ENCODE data around the gene GATC. TPM values are rescaled to one million over a fixed set of nuclear protein-coding genes. Genes with fewer than 3 reads are reported as not detected.

GATC gene
- total and polyA plus RNA-seq, 2 donors (not counting 3 experiments of a cell fraction or from before 2014, with no cell fraction given), result 13.0 to 28.8 TPM

- Histone ChIP-seq H3K79me2 (ENCODE audit: control insufficient read depth, insufficient read depth, low read length) (no peaks in the 10 kb centered on the region), H3K9me3 (replicated peaks; ENCODE audit: control insufficient read depth, insufficient read depth, low read length) (no peaks in the 10 kb centered on the region), H3K36me3 (ENCODE audit: control insufficient read depth in 2 of 2, extremely low read depth in 1 of 2, insufficient read depth in 2 of 2, low read length in 2 of 2) (no peaks in the 10 kb centered on the region), H3K9ac (replicated peaks; ENCODE audit: extremely low read depth, insufficient read depth, low read length) (no peak overlapping the region), H3K27me3 (ENCODE audit: control insufficient read depth in 2 of 2, insufficient read depth in 2 of 2, low read length in 2 of 2) (no peaks in the 10 kb centered on the region), H3K4me2 (ENCODE audit: insufficient read depth, low read length) (no peak overlapping the region), H3K4me1 (ENCODE audit: control insufficient read depth, extremely low read depth, insufficient read depth, low read length) (no peaks in the 10 kb centered on the region), H3K27ac (ENCODE audit: insufficient read depth, low read depth, low read length) (no peak overlapping the region), H2AFZ (ENCODE audit: low read depth, low read length) (no peak overlapping the region), H3K4me3 (replicated peaks in 1 of 3; ENCODE audit: insufficient read depth in 1 of 3, low read depth in 1 of 3, low read length in 3 of 3) (no peak overlapping the region), H4K20me1 (replicated peaks; ENCODE audit: control insufficient read depth, extremely low read depth, insufficient read depth, low read length) (no peaks in the 10 kb centered on the region), H3K9me1 (replicated peaks; ENCODE audit: control insufficient read depth, extremely low read depth, insufficient read depth, low read length) (no peaks in the 10 kb centered on the region)
- no peak for DNase-seq (ENCODE audit: low read depth, low spot score)
- POLR2A ChIA-PET, result no interaction called here
- FAIRE-seq, result no peak
- dilution Hi-C loops (cut with MboI; ENCODE audit: extremely low pct_ligation_motif_present, low sequenced_read_pairs) (no loop called here), intact Hi-C loops (cut with micrococcal nuclease) (no loop called here)
- TF ChIP-seq GATA2 (IDR thresholded peaks at IDR 0.05; ENCODE audit: insufficient read depth, insufficient read length, low read depth, low read length) (no peak), EZH2 (IDR thresholded peaks at IDR 0.05; ENCODE audit: borderline replicate concordance, low read depth, low read length, severe bottlenecking) (no peak), MYC (IDR thresholded peaks at IDR 0.05; ENCODE audit: low read depth, low read length) (no peak), FOS (IDR thresholded peaks at IDR 0.05; ENCODE audit: borderline replicate concordance, insufficient read depth, low read length) (no peak), POLR2AphosphoS5 (IDR thresholded peaks at IDR 0.05; ENCODE audit: insufficient read depth, low read depth, low read length) (no peak), MAX (IDR thresholded peaks at IDR 0.05; ENCODE audit: insufficient read depth, insufficient read length) (no peak), POLR2A (IDR thresholded peaks at IDR 0.05; ENCODE audit: low read depth, low read length) (no peak), CTCF (IDR thresholded peaks at IDR 0.05; ENCODE audit: extremely low read depth in 1 of 2, insufficient read depth in 1 of 2, low read depth in 1 of 2, low read length in 2 of 2) (no peak), JUN (IDR thresholded peaks at IDR 0.05; ENCODE audit: borderline replicate concordance, insufficient read depth, insufficient read length, low read depth) (no peak)
- no TSS peak for BruUV-seq (replicated peaks)
- CTCF ChIA-PET, result no interaction called here
Measured at GRCh38 chr12:120413901-120414695, 32.1 kb upstream of the GATC start.

Measured in endothelial cell of umbilical vein (primary cell).